ENCODE data around the gene PARP12.

Gene PARP12

DNA sequence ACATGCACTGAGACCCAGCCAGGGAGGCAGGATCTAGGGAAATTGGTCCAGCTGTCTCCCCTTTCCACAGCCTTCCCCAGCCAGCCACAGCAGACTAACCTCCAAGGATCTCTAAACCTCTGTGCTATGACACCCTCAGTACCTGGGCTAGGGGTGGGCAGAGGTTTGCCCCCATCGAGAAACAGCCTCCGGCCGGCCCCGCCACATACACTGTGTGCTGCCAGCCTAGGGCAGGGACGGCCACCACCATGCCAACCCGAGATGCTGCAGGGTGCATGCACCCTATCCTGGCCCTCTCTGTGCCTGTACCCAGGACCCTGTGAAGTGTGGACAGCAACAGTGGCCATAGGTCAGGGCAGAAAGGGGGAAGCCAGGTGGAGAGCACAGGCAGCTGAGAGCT lies 58.1 kb downstream of the PARP12 start:
- ChIA-PET CTCF (interaction anchor here (0.7 to 5.2 kb wide), 8 partner anchors 15 to 406 kb away, joined by 3 to 38 read pairs (median 3); no protein-coding TSS in a partner anchor), POLR2A (no interaction called here)
- Histone ChIP-seq H3K27ac (ENCODE audit: extremely low read depth, low read depth, low read length) (no peak overlapping the region), H3K9me3 (ENCODE audit: control insufficient read depth, insufficient read depth, low read depth, low read length) (no peaks in the 10 kb centered on the region), H3K36me3 (ENCODE audit: control insufficient read depth in 2 of 2, insufficient read depth in 1 of 2, low read length in 2 of 2) (no peaks in the 10 kb centered on the region), H3K4me1 (ENCODE audit: control insufficient read depth, insufficient read depth, low read length) (no peaks in the 10 kb centered on the region), H3K4me3 (ENCODE audit: low read depth, low read length) (no peak overlapping the region)
- TF ChIP-seq, protein P1, sequence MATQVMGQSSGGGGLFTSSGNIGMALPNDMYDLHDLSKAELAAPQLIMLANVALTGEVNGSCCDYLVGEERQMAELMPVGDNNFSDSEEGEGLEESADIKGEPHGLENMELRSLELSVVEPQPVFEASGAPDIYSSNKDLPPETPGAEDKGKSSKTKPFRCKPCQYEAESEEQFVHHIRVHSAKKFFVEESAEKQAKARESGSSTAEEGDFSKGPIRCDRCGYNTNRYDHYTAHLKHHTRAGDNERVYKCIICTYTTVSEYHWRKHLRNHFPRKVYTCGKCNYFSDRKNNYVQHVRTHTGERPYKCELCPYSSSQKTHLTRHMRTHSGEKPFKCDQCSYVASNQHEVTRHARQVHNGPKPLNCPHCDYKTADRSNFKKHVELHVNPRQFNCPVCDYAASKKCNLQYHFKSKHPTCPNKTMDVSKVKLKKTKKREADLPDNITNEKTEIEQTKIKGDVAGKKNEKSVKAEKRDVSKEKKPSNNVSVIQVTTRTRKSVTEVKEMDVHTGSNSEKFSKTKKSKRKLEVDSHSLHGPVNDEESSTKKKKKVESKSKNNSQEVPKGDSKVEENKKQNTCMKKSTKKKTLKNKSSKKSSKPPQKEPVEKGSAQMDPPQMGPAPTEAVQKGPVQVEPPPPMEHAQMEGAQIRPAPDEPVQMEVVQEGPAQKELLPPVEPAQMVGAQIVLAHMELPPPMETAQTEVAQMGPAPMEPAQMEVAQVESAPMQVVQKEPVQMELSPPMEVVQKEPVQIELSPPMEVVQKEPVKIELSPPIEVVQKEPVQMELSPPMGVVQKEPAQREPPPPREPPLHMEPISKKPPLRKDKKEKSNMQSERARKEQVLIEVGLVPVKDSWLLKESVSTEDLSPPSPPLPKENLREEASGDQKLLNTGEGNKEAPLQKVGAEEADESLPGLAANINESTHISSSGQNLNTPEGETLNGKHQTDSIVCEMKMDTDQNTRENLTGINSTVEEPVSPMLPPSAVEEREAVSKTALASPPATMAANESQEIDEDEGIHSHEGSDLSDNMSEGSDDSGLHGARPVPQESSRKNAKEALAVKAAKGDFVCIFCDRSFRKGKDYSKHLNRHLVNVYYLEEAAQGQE (tag by site-specific recombination; IDR thresholded peaks at IDR 0.05), result no peak
- TF ChIP-seq ZNF76 (tag by site-specific recombination; IDR thresholded peaks at IDR 0.05; ENCODE audit: borderline replicate concordance, low read depth), result no peak
- TF ChIP-seq ZBTB17 (tag by site-specific recombination; IDR thresholded peaks at IDR 0.05), result no peak
- TF ChIP-seq ZNF146 (tag by site-specific recombination; IDR thresholded peaks at IDR 0.05), result no peak
- no peak for TF ChIP-seq GLI2 (tag by site-specific recombination; IDR thresholded peaks at IDR 0.05; ENCODE audit: borderline replicate concordance, low read depth)
- TF ChIP-seq, protein P2, sequence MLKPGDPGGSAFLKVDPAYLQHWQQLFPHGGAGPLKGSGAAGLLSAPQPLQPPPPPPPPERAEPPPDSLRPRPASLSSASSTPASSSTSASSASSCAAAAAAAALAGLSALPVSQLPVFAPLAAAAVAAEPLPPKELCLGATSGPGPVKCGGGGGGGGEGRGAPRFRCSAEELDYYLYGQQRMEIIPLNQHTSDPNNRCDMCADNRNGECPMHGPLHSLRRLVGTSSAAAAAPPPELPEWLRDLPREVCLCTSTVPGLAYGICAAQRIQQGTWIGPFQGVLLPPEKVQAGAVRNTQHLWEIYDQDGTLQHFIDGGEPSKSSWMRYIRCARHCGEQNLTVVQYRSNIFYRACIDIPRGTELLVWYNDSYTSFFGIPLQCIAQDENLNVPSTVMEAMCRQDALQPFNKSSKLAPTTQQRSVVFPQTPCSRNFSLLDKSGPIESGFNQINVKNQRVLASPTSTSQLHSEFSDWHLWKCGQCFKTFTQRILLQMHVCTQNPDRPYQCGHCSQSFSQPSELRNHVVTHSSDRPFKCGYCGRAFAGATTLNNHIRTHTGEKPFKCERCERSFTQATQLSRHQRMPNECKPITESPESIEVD (tag by site-specific recombination; IDR thresholded peaks at IDR 0.05), result no peak
- TF ChIP-seq ZNF624 (tag by site-specific recombination; IDR thresholded peaks at IDR 0.05), result no peak
- TF ChIP-seq SP3 (tag by site-specific recombination; IDR thresholded peaks at IDR 0.05), result no peak
- TF ChIP-seq ZBTB1 (tag by site-specific recombination; IDR thresholded peaks at IDR 0.05), result no peak
- no peak for TF ChIP-seq BCL11A (tag by site-specific recombination; IDR thresholded peaks at IDR 0.05; ENCODE audit: low read depth)

DNA sequence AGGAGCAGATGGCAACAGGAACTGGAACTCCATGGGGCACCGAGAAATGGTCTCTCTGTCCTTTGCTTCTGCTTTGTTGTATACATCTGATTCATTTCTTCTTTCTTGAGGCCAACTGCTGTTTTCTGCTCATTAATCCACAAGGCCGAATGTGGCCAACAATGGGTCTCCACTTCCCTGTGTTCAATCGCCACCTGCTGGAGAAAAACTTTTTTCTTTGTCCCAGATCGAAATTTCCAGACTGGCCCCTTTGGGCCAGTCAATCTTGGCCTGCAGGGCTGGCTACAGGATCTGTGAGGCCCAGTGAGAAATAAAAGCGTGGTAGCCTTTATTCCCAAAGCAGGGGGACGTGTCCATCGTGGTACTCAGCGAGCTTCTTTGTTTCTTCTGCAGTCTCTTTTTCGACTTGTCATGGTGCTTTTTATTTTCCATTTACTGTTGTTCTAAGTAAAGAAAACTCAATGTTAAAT lies 58.8 kb downstream of the PARP12 start:
- ChIA-PET POLR2A (no interaction called here), CTCF (interaction anchor here (0.7 to 5.2 kb wide), 9 partner anchors 11 to 386 kb away, joined by 3 to 62 read pairs (median 3); no protein-coding TSS in a partner anchor)
- Histone ChIP-seq H3K9me3 (ENCODE audit: control insufficient read depth, insufficient read depth, low read depth, low read length) (no peaks in the 10 kb centered on the region), H3K4me3 (ENCODE audit: low read depth, low read length) (no peak overlapping the region), H3K27ac (ENCODE audit: extremely low read depth, low read depth, low read length) (no peak overlapping the region), H3K36me3 (ENCODE audit: control insufficient read depth in 2 of 2, insufficient read depth in 1 of 2, low read length in 2 of 2) (no peaks in the 10 kb centered on the region), H3K4me1 (ENCODE audit: control insufficient read depth, insufficient read depth, low read length) (no peaks in the 10 kb centered on the region)
- TF ChIP-seq, protein P3, sequence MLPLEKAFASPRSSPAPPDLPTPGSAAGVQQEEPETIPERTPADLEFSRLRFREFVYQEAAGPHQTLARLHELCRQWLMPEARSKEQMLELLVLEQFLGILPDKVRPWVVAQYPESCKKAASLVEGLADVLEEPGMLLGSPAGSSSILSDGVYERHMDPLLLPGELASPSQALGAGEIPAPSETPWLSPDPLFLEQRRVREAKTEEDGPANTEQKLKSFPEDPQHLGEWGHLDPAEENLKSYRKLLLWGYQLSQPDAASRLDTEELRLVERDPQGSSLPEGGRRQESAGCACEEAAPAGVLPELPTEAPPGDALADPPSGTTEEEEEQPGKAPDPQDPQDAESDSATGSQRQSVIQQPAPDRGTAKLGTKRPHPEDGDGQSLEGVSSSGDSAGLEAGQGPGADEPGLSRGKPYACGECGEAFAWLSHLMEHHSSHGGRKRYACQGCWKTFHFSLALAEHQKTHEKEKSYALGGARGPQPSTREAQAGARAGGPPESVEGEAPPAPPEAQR (tag by site-specific recombination; IDR thresholded peaks at IDR 0.05), result no peak
- TF ChIP-seq ZNF121 (tag by site-specific recombination; IDR thresholded peaks at IDR 0.05), result no peak
- no peak for TF ChIP-seq ZNF701 (tag by site-specific recombination; IDR thresholded peaks at IDR 0.05)
- no peak for TF ChIP-seq BCL11B (tag by site-specific recombination; IDR thresholded peaks at IDR 0.05; ENCODE audit: low read depth)
- TF ChIP-seq, protein P4, sequence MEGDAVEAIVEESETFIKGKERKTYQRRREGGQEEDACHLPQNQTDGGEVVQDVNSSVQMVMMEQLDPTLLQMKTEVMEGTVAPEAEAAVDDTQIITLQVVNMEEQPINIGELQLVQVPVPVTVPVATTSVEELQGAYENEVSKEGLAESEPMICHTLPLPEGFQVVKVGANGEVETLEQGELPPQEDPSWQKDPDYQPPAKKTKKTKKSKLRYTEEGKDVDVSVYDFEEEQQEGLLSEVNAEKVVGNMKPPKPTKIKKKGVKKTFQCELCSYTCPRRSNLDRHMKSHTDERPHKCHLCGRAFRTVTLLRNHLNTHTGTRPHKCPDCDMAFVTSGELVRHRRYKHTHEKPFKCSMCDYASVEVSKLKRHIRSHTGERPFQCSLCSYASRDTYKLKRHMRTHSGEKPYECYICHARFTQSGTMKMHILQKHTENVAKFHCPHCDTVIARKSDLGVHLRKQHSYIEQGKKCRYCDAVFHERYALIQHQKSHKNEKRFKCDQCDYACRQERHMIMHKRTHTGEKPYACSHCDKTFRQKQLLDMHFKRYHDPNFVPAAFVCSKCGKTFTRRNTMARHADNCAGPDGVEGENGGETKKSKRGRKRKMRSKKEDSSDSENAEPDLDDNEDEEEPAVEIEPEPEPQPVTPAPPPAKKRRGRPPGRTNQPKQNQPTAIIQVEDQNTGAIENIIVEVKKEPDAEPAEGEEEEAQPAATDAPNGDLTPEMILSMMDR (tag by site-specific recombination; IDR thresholded peaks at IDR 0.05), result 0 out of 2 replicates have a peak, but pooled peaks have one; percentile 17
- peak; percentile 80; the same call in 1 of the 2 replicates for TF ChIP-seq ZNF2 (tag by site-specific recombination; IDR thresholded peaks at IDR 0.05)
- TF ChIP-seq ZIC2 (tag by site-specific recombination; IDR thresholded peaks at IDR 0.05), result peak; percentile 32; the same call in 1 of the 2 replicates
- no peak for TF ChIP-seq MEIS1 (CRISPR knock-in tag; IDR thresholded peaks at IDR 0.05; ENCODE audit: borderline replicate concordance)
- TF ChIP-seq, protein P5, sequence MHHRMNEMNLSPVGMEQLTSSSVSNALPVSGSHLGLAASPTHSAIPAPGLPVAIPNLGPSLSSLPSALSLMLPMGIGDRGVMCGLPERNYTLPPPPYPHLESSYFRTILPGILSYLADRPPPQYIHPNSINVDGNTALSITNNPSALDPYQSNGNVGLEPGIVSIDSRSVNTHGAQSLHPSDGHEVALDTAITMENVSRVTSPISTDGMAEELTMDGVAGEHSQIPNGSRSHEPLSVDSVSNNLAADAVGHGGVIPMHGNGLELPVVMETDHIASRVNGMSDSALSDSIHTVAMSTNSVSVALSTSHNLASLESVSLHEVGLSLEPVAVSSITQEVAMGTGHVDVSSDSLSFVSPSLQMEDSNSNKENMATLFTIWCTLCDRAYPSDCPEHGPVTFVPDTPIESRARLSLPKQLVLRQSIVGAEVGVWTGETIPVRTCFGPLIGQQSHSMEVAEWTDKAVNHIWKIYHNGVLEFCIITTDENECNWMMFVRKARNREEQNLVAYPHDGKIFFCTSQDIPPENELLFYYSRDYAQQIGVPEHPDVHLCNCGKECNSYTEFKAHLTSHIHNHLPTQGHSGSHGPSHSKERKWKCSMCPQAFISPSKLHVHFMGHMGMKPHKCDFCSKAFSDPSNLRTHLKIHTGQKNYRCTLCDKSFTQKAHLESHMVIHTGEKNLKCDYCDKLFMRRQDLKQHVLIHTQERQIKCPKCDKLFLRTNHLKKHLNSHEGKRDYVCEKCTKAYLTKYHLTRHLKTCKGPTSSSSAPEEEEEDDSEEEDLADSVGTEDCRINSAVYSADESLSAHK (tag by site-specific recombination; IDR thresholded peaks at IDR 0.05), result no peak
- peak; percentile 71 for TF ChIP-seq ZNF654 (tag by site-specific recombination; IDR thresholded peaks at IDR 0.05; ENCODE audit: low read depth)
- no peak for TF ChIP-seq RBAK (tag by site-specific recombination; IDR thresholded peaks at IDR 0.05)

All from HEK293 (cell line).